EL (cell line): Measurements from ENCODE around the gene FGF12.

Experiments
- DNase-seq: peaks from one replicate; pipeline ENCODE4 v3.0.0-alpha.2; 2016

Gene FGF12

DNA sequence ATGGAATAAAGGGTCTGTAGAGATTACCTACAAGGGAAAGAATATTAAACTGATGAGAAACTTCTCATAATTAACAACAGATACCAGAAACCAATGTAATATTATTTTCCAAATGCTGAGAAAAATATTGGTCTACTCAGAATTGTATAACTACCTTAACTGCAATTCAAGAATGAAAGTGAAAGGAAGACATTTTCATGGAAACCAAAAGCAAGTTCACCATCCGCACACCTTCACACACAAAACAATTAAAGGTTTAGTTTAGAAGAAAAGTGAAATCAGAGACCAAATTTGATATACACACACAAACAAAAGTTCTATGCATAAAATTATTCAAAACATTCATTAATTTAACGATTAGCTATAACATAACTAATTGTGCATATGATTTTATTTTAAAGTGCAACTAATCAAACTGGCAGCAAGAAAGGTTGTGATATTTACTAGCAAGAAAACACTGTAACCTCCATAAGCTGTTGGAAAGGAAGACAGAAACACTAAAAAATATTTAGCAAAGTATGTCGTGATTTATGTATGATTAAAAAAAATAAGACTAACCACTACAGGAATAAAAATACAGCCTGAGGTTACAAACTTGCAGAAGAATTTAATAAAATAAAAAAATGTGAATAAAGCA lies 395.5 kb downstream of the FGF12 start:
- no peak for DNase-seq

DNA sequence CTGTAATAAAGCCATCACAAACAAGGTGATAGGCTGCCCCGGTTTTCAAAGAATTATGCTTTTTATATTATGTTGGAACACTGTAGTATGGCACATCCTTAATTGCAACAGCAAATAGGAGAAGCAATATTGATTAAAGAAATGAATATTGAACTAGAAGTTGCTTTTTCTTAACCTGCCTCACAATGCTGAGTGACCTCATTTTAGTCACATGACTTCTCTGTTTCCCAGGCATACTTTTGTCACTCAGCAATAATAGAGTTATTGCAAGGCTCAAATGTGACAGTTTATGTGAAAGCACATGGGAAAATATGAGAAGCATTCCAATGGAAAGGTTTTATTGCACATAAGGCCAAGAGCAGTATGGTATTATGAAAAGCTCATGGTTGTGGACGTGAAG lies 400.7 kb downstream of the FGF12 start:
- no peak for DNase-seq

DNA sequence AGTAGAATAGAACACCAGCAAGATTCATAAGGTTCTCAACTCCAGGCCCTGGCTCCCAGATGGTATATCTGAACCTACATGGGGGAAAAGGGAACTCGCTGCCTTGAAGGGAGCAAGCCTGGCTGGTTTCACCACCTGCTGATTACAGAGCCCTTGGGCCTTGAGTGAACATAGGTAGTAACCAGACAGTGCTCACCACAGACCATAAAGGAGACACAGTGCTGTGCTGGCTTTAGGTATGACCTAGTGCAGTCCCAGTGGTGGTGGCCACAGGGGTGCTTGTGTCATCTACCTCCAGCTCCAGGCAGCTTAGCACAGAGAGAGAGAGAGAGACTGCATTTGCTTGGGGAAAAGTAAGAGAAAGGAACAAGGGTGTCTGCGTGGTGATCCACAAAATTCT lies 409.8 kb downstream of the FGF12 start:
- DNase-seq: no peak

DNA sequence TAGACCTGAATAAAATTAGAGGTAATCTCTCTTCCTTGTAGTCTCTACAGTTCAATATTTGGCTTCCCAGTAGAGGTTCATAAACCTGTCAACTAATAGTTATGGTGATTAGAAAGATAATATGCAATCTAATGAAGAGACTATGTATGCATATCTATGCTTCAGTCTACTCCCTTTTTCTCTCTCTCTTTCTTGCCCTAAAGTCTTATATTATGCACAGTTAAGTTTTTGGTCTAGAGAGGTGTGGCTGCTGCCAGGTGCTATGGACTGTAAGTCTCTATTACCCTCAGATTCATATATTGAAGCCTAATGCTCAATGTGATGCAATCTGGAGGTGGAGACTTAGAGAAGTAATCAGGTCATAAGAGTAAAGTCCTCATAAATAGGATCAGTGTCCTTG lies 413.7 kb downstream of the FGF12 start:
- no peak for DNase-seq

DNA sequence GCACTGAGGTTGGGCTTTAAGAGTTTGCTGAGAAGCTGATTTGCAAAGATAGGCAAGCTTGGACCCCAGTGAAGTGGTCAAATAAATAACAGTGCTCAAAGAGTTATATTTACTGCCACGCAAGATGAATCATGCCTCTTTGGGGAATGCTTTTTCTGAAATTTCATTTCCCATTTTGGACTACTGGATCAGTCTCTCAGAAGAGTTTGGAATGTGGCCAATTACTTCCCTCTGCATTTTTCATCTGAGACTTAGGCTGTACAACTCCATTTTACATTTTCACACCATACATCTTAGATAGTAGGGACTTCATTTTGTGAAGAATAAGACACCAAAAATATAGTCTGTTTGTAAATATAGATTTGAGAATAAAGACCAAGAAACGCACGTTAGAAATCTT lies 419.7 kb downstream of the FGF12 start:
- DNase-seq: peak; percentile 2

DNA sequence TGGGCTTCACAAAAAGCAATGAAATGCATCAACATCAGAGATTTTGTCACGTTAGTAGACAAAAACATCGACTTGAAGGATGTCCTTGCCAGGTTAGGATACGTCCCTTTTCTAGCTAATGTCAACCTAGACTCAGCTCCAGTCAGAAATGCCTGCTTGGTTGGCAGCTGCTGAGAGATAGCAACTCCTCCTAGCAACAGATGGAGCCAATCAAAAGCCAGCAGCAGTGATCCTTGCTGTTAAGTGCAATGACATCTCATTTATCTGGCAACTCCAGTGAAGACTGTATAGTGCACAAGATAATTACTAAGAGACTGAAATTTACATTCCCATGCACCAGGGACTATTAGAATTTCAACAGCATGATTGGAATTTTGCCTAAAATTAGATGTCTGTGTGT lies 424.1 kb downstream of the FGF12 start:
- DNase-seq: no peak

DNA sequence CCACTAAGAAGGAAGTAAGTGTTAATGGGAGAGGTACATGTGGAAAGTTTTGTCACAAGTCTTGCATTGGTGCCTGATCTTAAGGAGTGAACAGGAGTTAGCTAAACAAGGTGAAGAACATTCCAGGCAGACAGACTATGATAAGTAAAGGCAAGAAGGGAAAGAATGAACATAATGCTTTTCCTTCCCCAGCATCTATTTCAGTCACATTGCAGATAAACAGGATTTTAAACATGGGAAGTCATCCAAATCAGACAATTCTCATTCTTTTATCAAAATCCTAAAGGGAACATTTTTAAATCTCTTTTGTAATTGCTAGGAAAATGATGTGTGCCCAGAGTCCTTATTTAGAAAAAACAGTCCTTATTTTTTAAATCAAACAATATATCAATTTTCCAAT lies 424.6 kb downstream of the FGF12 start:
- no peak for DNase-seq

DNA sequence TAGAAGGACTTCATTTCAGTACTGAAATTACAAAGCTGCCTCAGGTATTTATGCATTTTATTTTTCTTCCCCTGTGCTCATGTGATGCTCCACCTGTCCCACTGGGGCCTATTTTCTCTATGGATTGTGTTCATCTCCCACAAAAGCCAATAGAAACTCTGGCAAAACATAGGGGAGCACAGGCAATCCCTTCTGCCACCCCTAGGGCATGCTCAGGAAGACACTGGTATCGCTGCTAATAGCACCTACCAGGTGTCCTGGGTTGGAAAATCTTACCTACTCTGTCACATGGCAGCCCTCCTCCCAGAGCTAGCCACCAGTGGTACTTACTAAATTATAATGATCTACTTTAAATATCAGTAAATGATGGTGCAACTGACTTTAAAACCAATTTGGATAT lies 427.4 kb downstream of the FGF12 start:
- no peak for DNase-seq

DNA sequence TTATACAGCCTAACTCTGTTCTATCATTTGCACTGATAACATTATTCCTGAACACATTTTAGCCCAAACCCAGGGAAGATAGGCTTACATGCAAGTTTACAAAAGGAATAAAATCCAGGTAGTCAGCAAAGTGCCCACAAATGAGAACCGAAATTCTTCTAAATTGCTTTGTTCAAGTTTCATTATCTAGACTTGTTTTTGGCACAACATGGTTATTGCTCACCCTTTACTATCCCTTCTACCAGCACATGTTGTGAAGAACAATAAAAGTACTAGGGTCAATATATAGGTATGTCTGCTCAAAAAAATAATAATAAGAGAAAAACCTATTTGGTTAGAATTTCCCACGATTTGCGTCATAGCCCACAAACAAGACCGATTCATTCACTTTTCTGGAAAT lies 430.5 kb downstream of the FGF12 start:
- no peak for DNase-seq

DNA sequence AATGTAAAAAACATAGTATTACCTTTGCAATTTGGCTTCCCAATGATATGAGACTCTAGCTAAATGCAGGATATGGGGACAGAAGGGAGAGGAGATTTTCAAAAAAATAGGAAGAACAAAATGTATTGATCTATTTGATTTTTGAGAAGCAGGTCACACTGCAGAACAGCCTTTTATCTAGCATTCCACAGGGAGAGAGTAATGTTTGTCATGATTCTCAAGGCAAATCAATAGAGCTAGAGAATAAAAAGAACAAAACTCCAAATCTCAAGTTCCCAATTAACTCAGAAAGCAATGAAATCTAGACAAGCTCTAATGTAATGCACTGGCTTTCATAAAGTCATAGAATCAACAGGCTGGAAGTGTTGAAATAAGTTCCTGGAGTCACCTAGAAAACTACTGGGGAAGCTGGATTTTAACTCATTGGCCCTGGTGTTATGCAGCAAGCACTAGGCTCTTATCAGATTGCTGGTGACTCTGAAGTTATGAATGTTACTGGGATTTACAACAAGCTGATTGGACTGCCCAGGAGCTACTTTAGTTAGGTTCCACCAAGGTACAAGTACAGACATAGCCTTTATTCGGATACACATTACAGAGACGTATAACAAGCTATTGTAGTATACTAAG lies 442.8 kb downstream of the FGF12 start:
- DNase-seq: no peak

DNA sequence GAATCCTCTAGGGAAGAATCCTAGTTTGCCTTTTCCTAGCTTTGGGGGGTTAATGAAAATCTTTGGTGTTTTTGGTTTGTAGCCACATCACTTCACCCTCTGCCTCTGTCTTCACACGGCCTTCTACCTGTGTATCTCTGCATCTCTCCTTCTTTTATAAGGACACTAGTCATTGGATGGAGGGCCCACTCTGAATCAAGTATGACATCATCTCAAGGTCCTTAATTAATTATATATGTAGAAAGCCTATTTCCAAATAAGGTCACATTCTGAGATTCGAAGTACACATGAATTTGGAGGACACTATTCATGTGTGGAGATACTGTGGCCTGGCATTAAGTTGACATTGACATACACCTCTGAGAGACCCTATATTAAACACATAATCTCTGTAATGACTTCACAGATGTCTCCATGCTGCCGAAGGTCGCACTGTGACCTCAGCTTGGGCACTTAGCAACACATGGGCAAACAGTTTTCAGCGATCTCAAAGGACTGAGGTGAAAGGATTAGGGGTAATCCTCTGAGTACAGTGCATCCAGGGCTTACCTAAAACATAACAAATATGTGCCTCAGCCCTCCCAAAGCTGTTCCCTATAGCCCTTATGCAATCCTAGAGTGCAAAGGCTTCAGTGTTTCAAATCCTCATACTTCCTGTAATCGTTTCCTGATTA lies 446.0 kb downstream of the FGF12 start:
- no peak for DNase-seq

DNA sequence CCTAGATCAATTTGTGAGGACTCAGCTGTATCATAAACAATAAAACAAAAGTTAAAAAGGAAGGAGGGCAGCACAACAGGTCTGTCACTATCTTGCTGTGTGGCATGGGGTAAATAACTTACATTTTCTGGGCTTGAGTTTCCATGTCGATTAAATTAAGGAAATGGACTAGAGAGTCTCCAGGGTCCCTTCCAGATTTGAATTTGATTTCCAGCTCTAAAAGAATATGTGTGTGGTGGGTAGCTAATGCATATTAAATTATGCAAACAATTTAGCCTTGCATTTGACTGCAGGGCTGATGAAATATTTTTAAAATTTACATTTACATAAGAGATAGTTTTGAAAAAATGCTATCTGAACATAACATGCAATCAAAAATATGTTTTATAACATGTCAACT lies 447.7 kb downstream of the FGF12 start:
- no peak for DNase-seq

DNA sequence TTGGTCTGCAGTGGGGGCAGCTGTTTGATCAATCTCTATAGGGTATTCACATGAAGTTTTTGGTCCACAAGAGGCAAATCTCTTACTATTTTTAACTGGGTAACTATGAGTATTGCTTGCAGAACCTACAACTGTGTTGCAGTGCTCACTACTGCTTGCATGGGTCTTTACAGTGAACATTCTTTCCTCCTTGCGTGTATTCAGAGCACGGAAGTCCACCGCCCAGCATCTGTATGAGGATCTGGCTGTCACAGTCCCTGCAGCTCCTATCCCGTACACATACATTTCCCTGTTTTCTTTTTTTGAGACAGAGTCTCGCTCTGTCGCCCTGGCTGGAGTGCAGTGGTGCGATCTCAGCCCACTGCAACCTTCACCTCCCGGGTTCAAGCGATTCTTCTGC lies 449.9 kb downstream of the FGF12 start:
- DNase-seq: no peak

DNA sequence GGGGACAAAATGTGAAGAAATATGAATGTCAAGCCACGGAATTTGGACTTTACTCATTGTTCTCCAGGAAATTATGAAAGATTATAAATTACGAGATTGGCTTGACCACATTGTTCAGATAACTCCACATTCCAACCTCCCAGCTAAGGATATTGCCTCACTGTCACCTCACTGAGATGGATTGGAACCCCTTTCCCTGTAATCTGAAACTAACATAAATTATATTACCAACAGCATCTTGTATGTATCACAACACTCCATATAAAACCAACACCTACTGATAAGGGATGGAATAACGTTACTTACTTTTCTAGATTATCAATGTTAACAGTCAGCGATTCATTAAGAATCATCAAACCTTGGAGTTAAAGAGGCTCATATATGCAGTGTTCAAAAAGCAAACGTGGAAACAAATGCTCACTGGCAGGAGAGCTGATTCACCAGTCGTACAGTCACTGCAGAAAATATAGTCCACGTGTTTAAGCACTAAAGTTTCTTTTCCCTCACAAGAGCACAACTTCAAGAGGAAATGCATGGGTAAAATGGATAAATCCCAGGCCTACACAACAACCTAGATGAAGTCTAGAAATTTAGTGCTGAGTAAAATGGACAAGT lies 451.5 kb downstream of the FGF12 start:
- DNase-seq: peak; percentile 13

DNA sequence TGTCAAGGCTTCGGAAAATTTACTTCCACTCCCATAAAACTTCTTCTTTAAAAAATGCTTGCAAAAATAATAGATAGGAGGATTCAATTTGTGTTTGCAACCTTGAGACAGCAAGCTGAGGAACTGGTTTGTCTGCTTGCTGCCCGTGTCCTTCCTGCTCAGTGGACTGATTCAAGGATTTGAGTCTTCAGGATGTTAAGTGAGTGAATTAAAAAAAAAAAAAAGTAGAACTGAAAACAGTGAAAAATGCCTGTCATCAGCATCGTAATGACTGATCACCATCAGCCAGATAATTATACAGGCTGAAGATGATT lies 453.7 kb downstream of the FGF12 start:
- no peak for DNase-seq

DNA sequence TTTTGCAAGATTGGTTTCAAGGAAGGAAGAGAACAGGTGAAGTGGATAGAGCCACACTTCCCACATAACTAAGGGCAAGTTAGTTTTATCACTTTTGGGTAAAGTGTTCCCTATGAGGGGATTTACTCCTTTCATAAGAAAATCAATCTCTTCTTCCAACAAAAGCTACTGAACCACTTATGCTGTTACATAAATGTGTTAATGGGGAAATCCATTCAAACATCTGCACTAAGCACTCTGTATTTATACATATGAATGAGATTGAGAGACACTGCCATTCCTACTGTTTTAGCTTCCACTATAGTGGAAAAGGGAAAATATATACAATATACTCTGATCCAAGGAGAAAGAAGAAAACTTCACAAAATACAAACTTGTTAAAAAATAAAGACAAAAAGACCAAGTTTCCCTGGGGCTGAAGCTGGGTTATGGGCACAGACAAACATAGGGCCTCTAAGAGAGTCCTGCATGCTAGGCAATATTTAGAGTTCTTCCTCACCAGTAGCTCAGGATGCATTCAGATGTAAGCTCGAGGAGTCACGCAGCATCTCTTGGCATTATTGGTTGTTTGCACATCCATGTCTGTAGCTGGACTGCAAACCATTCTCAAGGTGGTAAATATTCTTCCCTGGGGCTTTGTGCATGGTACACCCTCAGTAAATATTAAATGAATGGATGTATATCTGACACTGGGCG lies 454.2 kb downstream of the FGF12 start:
- no peak for DNase-seq

DNA sequence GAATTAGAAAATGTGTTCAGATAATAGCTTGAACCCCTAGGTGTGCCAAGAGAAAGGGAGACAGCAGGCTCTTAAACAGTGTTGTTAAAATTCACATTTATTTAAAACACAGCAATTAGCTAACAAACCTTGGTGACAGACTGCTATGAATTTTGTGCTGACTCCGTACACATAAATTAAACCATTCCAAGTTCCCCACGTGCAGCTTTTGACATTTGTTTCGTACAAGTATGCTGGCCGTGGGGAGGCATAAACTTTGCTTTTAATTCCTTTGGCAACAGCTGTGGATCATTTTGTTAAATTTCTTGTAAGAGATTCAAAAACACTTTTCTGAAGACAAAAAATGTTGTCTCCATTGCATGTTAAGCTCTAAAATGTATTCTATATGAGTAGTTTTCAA lies 465.3 kb downstream of the FGF12 start:
- no peak for DNase-seq

DNA sequence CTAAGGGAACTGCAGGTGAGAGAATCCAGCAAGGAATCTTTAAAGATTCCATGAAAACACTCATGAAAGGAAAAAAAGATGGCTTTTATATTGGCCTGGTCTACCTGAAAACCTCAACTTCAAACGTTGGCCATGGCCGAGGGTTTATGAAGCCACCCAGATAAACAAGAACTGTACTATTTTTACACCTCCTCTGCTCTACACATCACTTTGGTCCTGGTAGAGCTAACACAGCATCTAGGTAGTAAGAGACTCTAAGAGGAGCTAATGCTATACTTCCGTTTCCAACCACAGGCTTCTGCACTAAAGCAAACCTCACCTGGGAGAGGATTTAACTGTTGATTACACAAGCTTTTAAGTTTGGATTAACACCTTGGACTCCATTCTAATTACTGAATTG lies 466.2 kb downstream of the FGF12 start:
- no peak for DNase-seq

DNA sequence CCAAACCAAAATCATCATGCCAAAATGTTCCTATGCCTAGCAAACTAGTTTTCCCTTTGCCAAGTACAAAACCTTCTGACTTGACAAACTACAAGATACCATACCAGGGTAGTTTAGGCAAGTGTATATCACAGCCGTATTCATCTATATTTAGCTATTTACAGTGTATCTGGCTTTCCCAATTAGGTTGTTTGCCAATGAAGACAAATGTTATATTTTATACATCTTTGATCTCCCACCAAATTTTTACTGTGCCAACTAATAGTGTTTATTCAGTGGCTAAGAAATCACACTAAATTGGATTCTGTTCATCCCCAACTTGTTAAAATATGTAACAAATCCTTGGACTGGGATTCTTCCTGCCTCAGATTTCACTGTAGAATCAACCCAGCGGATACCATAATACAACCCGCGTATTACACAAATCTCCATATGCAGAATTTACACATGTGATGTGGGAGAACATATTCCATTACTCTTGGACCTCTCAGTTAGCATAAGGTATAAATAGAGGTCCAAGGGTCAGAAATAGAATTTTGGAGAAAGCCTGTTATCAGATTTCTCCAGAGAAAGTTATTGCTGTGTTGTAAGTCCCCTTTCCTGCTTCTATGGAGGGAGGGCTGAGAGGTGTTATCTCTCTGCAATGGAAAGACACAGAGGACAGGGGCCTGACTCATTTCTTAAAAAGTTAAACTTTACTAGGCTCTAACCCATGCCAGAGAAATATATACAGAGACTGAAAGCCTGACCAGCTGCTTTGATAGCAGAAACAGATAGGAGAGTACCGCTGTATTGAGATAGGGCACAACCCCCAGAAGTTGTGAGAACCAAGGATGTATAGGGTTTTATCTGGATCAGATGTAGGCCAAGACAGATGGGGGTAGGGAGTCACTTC lies 467.0 kb downstream of the FGF12 start:
- no peak for DNase-seq

DNA sequence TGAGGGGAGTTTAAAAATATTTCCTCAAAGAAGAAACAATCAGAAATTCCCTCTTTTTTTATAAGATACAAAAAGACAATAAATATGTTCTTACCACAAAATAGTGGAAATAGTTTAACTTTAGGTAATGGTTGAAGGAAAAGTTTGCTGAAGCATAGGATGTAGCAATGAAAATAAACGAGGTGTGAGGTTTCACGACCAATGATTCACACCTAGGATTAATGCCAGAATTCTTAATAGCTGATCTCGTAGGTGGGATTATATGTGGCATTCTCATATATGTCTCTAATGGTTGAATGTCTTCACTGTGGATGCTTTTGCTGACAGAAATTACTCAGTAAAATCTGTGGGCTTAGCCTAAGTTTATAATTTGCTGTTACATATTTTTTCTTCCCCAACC lies 467.7 kb downstream of the FGF12 start:
- DNase-seq: no peak

DNA sequence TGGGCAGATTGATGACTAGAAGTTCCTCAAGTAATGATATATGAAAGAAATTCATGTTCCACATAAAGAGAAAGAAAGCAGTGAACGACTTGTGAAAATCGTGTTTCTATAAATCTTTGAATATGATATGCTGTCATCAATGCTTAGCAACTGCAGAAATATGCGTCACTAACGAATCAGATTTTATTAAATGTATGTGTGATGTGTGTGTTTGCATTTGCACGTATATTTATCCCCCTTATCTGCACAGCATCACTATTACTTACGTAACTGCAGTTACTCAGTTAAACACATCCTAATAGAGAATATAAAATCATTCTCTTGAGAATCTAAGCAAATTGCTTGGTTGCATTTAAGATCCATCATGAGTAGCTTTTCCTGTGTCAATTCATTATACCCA lies 468.6 kb downstream of the FGF12 start:
- DNase-seq: no peak

DNA sequence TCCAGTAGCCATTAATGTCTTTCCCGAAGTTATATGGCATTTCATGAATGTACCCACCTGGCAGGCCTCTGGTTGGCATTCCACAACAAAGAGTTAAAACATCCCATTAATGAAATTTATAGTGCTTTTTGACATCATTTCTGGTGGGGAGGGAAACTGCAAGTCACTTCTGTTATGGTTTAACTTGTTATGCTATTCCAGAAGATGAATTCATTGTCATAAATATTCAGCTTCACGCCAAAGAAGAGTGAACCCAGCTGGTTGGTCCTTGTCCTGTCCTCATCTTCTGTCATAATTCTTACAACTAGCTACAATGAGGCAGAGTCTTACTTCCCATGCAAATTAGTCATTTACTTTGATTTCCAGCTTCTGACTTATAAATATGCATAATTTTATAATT lies 471.5 kb downstream of the FGF12 start:
- no peak for DNase-seq
